DOHH2 (cell line): ENCODE measurements around the gene FHOD3.

Experiments
- H3F3A ChIP-seq: fragments of 200-600 bp; sonication (generic), shearing (Covaris generic); 2 replicates; pipeline ENCODE4 v1.6.0; 2016; ENCODE audit warnings: antibody characterized with exemption, mild to moderate bottlenecking; ENCODE audit not compliant: control insufficient read depth, insufficient read depth
- H3K27ac ChIP-seq: fragments of 200-600 bp; sonication (generic); 2 replicates; pipeline ENCODE4 v1.5.1; 2014; ENCODE audit warnings: low read depth, mild to moderate bottlenecking, low read length, moderate library complexity
- H3K27me3 ChIP-seq: fragments of 200-600 bp; sonication (generic); 2 replicates; pipeline ENCODE4 v1.6.1; 2014; ENCODE audit warnings: mild to moderate bottlenecking, low read length, mixed read lengths; ENCODE audit not compliant: control insufficient read depth
- H3K36me3 ChIP-seq: fragments of 200-600 bp; sonication (generic); 2 replicates; pipeline ENCODE4 v1.6.1; 2014; ENCODE audit warnings: mild to moderate bottlenecking, low read length, moderate library complexity, mixed read lengths; ENCODE audit not compliant: control insufficient read depth
- H3K4me1 ChIP-seq: fragments of 200-600 bp; sonication (generic); 2 replicates; pipeline ENCODE4 v1.6.1; 2014; ENCODE audit warnings: mild to moderate bottlenecking, low read length, mixed read lengths; ENCODE audit not compliant: control insufficient read depth
- H3K4me2 ChIP-seq: fragments of 200-600 bp; sonication (generic); 2 replicates; pipeline ENCODE4 v1.6.0; 2014; ENCODE audit warnings: mild to moderate bottlenecking, low read length, moderate library complexity
- H3K4me3 ChIP-seq: fragments of 200-600 bp; sonication (generic); 2 replicates; pipeline ENCODE4 v1.5.1; 2014; ENCODE audit warnings: mild to moderate bottlenecking, low read length, mixed read lengths
- H3K79me2 ChIP-seq: fragments of 200-600 bp; sonication (generic); 2 replicates; pipeline ENCODE4 v1.6.1; 2014; ENCODE audit warnings: mild to moderate bottlenecking, low read length, mixed read lengths; ENCODE audit not compliant: control insufficient read depth
- H3K9me2 ChIP-seq: fragments of 200-600 bp; sonication (generic); replicated peaks from 2 replicates; pipeline ENCODE4 v1.6.1; 2014; ENCODE audit warnings: mild to moderate bottlenecking, low read length, mixed read lengths; ENCODE audit not compliant: control insufficient read depth
- H3K9me3 ChIP-seq: fragments of 200-600 bp; sonication (generic); 2 replicates; pipeline ENCODE4 v1.6.1; 2014; ENCODE audit warnings: antibody characterized with exemption, low read length, mixed read lengths; ENCODE audit not compliant: control insufficient read depth, insufficient read depth
- H4K20me1 ChIP-seq: fragments of 200-600 bp; sonication (generic); 2 replicates; pipeline ENCODE4 v1.6.0; 2014; ENCODE audit warnings: low read depth, mild to moderate bottlenecking, antibody characterized with exemption, low read length, moderate library complexity; ENCODE audit not compliant: control insufficient read depth, insufficient read depth
- CTCF ChIP-seq: fragments of 200-600 bp; sonication (generic); IDR thresholded peaks from one replicate; pipeline ENCODE4 v1.5.1; 2014; ENCODE audit warnings: antibody characterized with exemption, mild to moderate bottlenecking, low read depth, low read length; ENCODE audit not compliant: poor library complexity, severe bottlenecking
- EZH2phosphoT487 ChIP-seq: fragments of 200-600 bp; sonication (generic); IDR thresholded peaks from 2 replicates; pipeline ENCODE4 v1.6.1; 2017; ENCODE audit warnings: borderline replicate concordance, mild to moderate bottlenecking, antibody characterized with exemption, low read length, moderate library complexity, mixed read lengths

Gene FHOD3

GRCh38 chr18:36255072-36255698 is 42.3 kb upstream of the FHOD3 start:
- Histone ChIP-seq H3K79me2 (no peaks in the 10 kb centered on the region), H3F3A (no peaks in the 10 kb centered on the region), H3K4me2 (no peak overlapping the region)

GRCh38 chr18:36256094-36256493 is 41.4 kb upstream of the FHOD3 start:
- TF ChIP-seq EZH2phosphoT487 = no peak
- TF ChIP-seq CTCF = no peak
- Histone ChIP-seq H3K4me1 (no peaks in the 10 kb centered on the region), H3K79me2 (no peaks in the 10 kb centered on the region), H3K9me3 (no peaks in the 10 kb centered on the region), H4K20me1 (no peaks in the 10 kb centered on the region), H3K27me3 (no peaks in the 10 kb centered on the region), H3K36me3 (no peaks in the 10 kb centered on the region), H3K4me3 (no peak overlapping the region), H3F3A (no peaks in the 10 kb centered on the region), H3K27ac (no peak overlapping the region), H3K9me2 (no peaks in the 10 kb centered on the region), H3K4me2 (no peak overlapping the region)

More at GRCh38 chr18:36255072-36255698, 42.3 kb upstream of the FHOD3 start:
- no peaks in the 10 kb centered on the region for H3K9me2 ChIP-seq
- H3K4me3 ChIP-seq = no peak overlapping the region
- H3K27me3 ChIP-seq = no peaks in the 10 kb centered on the region
- H3K27ac ChIP-seq = no peak overlapping the region
- H4K20me1 ChIP-seq = no peaks in the 10 kb centered on the region
- H3K36me3 ChIP-seq = no peaks in the 10 kb centered on the region
- no peaks in the 10 kb centered on the region for H3K4me1 ChIP-seq
- TF ChIP-seq EZH2phosphoT487 (no peak), CTCF (no peak)
- H3K9me3 ChIP-seq = no peaks in the 10 kb centered on the region

GRCh38 chr18:36262971-36263370 is 34.5 kb upstream of the FHOD3 start:
- H3K27me3 ChIP-seq = no peaks in the 10 kb centered on the region
- H4K20me1 ChIP-seq = no peaks in the 10 kb centered on the region
- H3K79me2 ChIP-seq = no peaks in the 10 kb centered on the region
- H3K36me3 ChIP-seq = no peaks in the 10 kb centered on the region
- no peaks in the 10 kb centered on the region for H3F3A ChIP-seq
- no peak overlapping the region for H3K27ac ChIP-seq
- no peak overlapping the region for H3K4me2 ChIP-seq
- TF ChIP-seq CTCF (no peak), EZH2phosphoT487 (no peak)
- no peaks in the 10 kb centered on the region for H3K9me2 ChIP-seq
- no peak overlapping the region for H3K4me3 ChIP-seq
- H3K9me3 ChIP-seq = no peaks in the 10 kb centered on the region
- H3K4me1 ChIP-seq = no peaks in the 10 kb centered on the region

- no peak overlapping the region for H3K4me2 ChIP-seq
- no peaks in the 10 kb centered on the region for H3K27me3 ChIP-seq
- no peaks in the 10 kb centered on the region for H3K79me2 ChIP-seq
- TF ChIP-seq EZH2phosphoT487 = no peak
- TF ChIP-seq CTCF = no peak
- H3K36me3 ChIP-seq = no peaks in the 10 kb centered on the region
- no peaks in the 10 kb centered on the region for H3K9me3 ChIP-seq
- no peaks in the 10 kb centered on the region for H3K4me1 ChIP-seq
- H3K9me2 ChIP-seq = no peaks in the 10 kb centered on the region
- H3F3A ChIP-seq = no peaks in the 10 kb centered on the region
- H4K20me1 ChIP-seq = no peaks in the 10 kb centered on the region
- H3K4me3 ChIP-seq = no peak overlapping the region
- no peak overlapping the region for H3K27ac ChIP-seq
These were observed 33.2 kb upstream of the FHOD3 start for GRCh38 chr18:36264283-36264682.
